NAMALWA (cell line): Measurements from ENCODE around the gene CRYGS.
"Not testable (repeated sequence)": the region's sequence is repeated elsewhere in the genome, so short reads cannot be mapped to it uniquely, and the experiment has no call there.

Experiments
- DNase-seq: peaks from one replicate; pipeline ENCODE4 v3.0.0-alpha.2; 2015; ENCODE audit warnings: low spot score

Gene CRYGS

DNA sequence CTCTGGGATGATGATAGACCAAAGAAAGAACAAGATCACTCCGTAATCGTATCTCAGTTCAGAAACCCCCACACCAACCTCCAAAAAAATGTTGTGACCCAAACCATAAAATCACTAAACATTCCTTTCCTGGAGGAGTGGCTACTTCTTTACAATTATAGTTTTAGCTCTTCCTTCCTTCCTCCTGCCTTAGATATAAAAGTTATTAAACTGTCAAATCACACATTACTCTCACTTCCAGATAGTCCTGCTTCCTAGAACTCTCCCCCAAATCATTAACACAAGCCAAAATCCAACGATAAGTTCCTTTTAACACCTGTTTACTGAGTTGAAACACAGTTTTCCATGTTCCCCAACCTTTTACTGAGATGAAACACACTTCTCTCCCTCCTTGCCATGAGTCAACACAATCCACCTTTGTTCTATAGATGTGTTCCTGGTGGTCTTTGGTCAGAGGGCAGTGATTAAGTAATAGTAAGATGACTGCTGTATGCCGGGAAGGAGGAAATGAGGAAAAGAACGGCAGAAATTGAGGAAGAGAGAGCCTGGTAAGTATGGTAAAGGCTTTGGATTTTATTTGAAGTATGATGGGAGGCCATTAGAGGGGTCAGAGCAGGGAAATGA, 8.3 kb upstream of the CRYGS start:
- DNase-seq = no peak

GRCh38 chr3:186551387-186551786, 7.2 kb upstream of the CRYGS start:
- no peak for DNase-seq

- DNase-seq = no peak
Observed at GRCh38 chr3:186549497-186549896, 5.3 kb upstream of the CRYGS start.

- no peak for DNase-seq
Observed at GRCh38 chr3:186540835-186541226, 3.3 kb downstream of the CRYGS start.

- peak; percentile 87 for DNase-seq
Observed at GRCh38 chr3:186540221-186540834, 3.9 kb downstream of the CRYGS start.

- DNase-seq = no peak
Observed at GRCh38 chr3:186538779-186539178, 5.4 kb downstream of the CRYGS start.

- DNase-seq = no peak
Observed at GRCh38 chr3:186536883-186537844, 7.0 kb downstream of the CRYGS start.

DNA sequence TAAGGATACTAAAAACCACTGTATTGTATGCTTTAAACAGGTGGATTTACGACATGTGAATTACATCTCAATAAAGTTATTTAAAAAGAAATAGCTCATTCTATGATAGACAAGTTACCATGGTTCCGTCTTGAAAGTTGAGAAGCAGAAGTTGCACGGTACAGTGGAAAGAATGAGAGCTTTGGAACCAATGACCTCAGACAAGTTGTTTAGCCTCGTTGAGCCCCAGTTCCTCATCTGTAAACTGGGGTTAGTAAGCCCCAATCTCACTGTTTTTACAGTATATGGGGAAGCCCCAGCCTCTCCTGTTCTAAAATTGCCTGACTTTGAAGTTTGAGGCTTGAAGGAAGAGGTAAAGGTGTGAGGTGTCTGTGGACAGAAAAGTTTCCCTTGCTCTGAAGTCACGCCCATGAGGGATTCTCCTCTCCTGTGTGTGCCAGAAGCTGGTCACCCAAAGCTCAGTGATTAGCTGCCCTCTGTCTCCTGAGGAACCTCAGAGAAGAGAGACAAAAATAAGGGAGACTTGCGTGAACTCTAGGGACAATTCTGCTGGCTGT, 10.0 kb downstream of the CRYGS start:
- DNase-seq = peak; percentile 87

DNA sequence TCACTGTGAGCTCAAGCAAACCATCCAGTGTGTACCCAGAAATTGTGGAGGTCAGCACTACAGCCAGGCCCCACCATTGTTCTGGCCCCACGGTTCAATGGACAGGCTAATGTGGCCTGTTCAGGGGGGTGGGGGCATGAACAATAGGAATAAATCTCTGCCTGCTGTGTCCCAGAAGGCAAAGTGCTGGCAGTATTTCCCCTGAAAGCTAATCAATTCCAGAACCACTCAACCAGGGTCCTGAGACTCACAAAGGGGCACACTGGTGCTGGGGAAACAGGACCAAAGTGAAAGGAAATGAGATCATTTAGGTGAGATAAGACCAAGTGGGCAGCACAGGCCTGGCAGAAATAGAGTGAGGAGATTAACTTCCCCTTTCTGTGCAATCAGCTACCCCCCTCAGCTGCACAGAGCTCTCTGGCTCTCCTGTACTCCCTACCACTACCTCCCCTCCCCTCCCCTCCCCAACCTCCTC, 11.5 kb downstream of the CRYGS start:
- DNase-seq = peak; percentile 77

- not testable (repeated sequence) for DNase-seq
Observed at GRCh38 chr3:186531694-186532093, 12.5 kb downstream of the CRYGS start.

- no peak for DNase-seq
Observed at GRCh38 chr3:186530415-186530814, 13.8 kb downstream of the CRYGS start.

DNA sequence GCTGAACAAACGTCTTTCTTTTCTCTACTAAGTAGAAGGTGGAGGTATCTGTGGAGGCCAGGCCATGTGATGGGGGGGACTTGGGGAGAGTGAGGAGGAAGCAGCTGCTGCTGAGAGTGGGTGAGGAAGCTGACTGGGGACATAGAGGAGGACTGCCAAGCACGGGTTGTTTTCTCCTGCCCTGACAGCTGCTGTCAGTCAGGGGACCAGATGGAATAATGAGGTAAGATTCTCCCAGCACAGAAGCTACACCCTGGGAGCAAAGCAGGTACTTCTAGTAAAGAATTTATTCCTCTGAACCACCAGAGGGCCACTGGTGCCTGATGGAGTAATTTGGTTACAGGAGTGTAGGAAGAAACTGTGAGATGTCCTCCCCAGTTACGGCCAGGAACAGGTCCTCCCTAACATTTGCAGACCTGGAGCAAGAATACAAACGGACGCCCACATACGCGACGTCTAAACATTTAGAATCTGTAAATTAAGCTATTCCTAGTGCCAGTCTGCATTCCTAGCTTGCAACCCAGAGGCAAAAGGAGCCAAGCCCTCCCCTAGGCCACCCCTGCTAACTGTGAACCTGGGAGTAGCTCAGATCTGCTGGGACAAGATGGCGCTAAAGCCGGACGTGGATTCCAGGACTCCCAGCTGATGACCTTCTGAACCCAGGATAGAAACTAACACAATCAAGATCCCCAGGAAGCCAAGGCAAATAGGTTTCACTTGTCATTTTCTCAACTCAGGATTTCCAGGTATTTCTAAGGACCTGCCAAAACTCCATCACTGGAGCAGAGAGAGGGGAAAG, 14.8 kb downstream of the CRYGS start:
- peak; percentile 25 for DNase-seq

- peak; percentile 46 for DNase-seq
Observed at GRCh38 chr3:186526256-186526606, 17.9 kb downstream of the CRYGS start.

DNA sequence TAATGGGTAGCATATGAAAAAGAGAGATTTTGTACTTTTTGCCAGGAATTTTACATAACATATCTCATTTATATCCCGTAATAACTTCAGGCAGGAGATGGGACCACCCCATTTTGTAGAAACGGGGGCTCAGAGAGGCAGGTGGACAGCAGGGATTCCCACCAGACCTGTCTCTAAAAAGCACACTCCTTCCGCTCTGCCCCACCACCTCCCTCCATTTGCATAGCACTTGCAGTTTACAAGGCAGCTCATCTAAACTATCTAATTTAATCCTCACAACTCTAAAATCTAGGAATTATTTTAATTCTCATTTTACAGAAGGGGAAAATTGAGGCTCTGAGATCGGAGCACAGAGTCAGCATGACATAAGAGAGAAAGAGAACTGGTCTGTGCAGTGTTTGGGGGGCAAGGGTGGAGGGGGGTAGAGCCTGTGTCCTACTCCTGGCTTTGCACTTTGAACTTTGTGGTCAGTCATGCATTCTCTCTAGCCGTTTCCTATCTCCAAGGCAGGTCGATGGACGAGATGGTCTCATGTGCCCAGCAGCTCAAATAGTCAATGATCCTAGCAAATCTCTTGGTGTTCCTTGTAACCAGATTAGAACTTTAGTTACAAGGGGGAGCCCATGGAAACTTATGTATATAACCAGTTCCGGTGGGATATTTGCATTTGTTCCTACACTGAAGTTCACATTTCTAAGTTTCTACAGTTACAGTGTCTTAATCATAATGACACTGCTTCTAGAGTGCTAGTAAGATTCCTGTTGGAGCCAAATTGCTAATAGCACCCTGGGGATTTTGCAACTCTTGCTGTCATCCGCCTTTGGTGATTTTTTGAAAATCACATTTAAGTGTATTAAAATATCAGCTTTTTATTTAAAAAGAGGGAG, 18.6 kb downstream of the CRYGS start:
- DNase-seq = no peak

GRCh38 chr3:186524616-186525015, 19.6 kb downstream of the CRYGS start:
- no peak for DNase-seq

- no peak for DNase-seq
Observed at GRCh38 chr3:186523434-186523833, 20.7 kb downstream of the CRYGS start.

DNA sequence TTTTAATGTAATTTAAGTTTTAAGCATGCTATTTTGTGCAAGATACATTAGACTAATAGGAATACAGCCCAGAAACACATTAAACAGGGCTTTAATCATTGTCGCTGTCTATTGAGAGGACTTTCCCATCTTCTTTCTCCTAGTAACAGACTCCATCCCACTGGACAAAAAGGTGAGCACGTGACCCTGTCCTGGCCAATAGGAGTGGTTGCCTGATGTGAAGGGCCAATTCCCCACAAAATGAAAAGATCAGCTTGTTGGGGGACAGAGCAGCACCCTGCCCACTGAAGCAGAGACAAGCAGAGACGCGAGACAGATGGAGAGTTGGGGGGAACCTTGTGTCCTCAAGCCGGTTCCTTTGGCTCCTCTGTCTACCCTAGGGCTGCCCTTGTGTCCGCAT, 21.2 kb downstream of the CRYGS start:
- DNase-seq = no peak

DNA sequence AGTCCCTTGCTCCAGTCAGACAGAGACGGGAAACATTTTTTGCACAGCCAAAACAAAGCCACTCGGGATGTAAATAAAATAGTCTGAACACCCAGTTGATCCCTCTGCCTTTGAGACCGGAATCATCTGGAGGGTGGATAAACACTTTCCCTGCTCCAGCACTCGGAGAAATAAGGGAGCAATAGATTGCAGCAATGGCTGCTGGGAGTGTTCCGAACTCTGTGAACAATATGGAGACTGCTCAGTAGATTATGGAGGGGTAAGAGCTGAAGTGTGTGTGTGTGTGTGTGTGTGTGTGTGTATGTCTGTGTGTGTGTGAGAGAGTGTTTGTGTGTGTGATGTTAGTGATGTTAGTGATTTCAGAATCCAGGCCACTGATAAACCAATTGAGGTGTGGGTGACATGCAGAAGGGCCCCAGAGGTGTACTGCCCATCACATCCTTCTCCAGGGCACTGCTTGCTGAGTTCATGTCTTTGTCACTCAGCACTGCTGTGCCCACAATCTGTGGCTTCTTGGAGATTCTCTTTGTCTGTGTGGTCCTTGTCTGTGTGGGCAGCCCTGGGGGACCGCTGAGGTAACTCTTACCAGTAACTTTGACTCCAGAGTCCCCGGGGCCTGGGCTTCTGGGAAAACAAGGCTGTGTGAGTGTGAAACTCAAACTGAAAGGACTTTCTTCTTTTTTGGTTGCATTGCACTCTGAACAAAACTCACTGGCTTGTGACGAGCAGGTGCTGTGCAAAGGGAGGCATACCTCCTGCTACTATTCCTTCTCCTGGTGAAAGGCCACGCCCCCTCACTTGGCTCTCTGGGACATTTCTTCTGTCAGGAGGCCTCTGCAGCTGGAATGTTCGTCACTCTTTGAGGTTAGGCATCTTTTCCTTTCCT, 23.0 kb downstream of the CRYGS start:
- peak; percentile 46 for DNase-seq

DNA sequence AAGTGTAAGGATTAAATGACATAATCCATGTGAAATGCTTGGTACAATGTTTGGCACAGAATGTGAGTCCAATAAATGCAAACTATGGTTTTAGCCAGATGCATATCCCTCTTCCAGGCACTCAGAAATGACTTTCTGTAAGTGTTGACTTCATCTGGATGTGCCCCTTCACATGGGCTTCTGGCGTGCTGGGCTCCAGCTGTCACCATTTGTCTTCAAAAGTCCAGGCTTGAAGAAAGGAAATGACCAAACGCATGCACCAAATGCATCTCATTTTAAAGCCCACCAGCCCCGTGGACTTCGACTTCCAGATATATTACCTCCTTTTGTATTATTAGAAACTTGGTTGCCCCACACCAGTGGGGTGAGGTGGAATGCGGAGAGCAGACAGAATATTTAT, 23.7 kb downstream of the CRYGS start:
- DNase-seq = no peak
